Measurements from ENCODE around the gene GPC6.

The GPC6 gene

DNA sequence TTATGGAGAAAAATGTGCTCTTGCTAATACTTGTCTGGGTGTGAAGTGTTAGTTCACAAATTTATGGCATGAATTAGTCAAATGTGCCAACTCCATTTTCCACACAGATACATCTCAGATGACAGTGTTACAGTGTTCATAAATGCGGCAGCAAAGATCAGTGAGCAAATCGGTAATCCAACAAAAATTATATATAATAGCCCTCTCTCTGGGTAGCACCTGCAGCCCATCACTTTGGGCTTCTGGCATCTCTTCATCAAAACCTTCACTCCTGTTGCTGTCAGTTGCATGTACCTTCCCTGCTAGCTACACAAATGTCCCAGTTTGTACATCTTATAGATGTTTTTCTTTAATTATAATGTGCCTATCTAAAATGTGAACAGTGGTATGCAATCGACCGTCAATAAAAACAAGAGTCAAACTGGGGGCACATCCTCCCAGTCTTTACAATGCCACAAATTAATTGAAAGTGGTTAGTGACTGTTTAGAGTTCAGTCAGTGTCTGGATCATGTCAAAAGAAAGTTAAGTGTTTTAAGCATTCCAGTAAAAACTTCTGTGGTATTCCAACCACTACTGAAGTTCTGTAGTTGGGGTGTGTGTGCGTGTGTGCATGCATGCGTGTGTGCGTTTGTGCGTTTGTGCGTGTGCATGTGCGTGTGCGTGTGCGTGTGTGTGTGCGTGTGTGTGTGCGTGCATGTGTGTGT, 804.0 kb downstream of the GPC6 start:
- H3K9me2 ChIP-seq (replicated peaks; ENCODE audit: low read depth, low read length) = no peaks in the 10 kb centered on the region
- no peaks in the 10 kb centered on the region for H3K9me3 ChIP-seq (ENCODE audit: insufficient read depth, low read depth, low read length)
- no peaks in the 10 kb centered on the region for H4K20me1 ChIP-seq (ENCODE audit: insufficient read depth, low read length, poor library complexity, severe bottlenecking)
- H3K4me3 ChIP-seq (ENCODE audit: low read length, poor library complexity, severe bottlenecking) = no peak overlapping the region
- no peaks in the 10 kb centered on the region for H3K27me3 ChIP-seq (ENCODE audit: insufficient read depth, low read length, poor library complexity, severe bottlenecking)
- TF ChIP-seq, protein P1, sequence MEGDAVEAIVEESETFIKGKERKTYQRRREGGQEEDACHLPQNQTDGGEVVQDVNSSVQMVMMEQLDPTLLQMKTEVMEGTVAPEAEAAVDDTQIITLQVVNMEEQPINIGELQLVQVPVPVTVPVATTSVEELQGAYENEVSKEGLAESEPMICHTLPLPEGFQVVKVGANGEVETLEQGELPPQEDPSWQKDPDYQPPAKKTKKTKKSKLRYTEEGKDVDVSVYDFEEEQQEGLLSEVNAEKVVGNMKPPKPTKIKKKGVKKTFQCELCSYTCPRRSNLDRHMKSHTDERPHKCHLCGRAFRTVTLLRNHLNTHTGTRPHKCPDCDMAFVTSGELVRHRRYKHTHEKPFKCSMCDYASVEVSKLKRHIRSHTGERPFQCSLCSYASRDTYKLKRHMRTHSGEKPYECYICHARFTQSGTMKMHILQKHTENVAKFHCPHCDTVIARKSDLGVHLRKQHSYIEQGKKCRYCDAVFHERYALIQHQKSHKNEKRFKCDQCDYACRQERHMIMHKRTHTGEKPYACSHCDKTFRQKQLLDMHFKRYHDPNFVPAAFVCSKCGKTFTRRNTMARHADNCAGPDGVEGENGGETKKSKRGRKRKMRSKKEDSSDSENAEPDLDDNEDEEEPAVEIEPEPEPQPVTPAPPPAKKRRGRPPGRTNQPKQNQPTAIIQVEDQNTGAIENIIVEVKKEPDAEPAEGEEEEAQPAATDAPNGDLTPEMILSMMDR (conservative IDR thresholded peaks at IDR 0.05; ENCODE audit: low read length) = no peak
- no peak for TF ChIP-seq EZH2phosphoT487 (IDR thresholded peaks at IDR 0.05; ENCODE audit: borderline replicate concordance)
- H3K79me2 ChIP-seq (ENCODE audit: insufficient read depth, low read length) = no peaks in the 10 kb centered on the region
- H3K4me2 ChIP-seq (ENCODE audit: low read depth, low read length, poor library complexity, severe bottlenecking) = no peak overlapping the region
- no peaks in the 10 kb centered on the region for H3K4me1 ChIP-seq (ENCODE audit: insufficient read depth, low read length, poor library complexity, severe bottlenecking)
- H3K9ac ChIP-seq (ENCODE audit: low read depth, low read length, poor library complexity, severe bottlenecking) = no peak overlapping the region
- H3K36me3 ChIP-seq (ENCODE audit: insufficient read depth, low read length) = no peaks in the 10 kb centered on the region
- no peaks in the 10 kb centered on the region for H3F3A ChIP-seq (ENCODE audit: low read depth)
- H2AFZ ChIP-seq (ENCODE audit: low read length) = no peak overlapping the region

DNA sequence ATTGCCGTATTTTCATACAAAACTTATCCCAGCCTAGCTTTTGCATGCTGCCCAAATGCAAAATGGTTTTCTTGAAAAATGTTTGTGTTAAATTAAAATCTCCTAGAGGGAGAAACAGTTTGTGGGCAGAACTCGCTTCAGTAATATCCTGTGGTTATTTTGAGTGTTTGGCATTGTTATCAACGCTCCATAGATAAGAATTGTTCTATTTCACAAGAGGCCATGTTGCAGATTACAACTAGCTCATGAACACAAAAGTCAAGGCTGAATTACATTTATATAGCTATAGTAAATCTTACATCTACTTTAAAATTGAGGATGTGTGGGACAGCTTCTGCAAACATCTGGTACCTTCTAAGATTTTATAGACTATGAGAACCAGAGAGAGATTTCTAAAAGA, 805.0 kb downstream of the GPC6 start:
- Histone ChIP-seq H2AFZ (ENCODE audit: low read length) (no peak overlapping the region), H3K4me1 (ENCODE audit: insufficient read depth, low read length, poor library complexity, severe bottlenecking) (no peaks in the 10 kb centered on the region), H3K9me3 (ENCODE audit: insufficient read depth, low read depth, low read length) (no peaks in the 10 kb centered on the region), H3K9ac (ENCODE audit: low read depth, low read length, poor library complexity, severe bottlenecking) (no peak overlapping the region), H3K4me2 (ENCODE audit: low read depth, low read length, poor library complexity, severe bottlenecking) (no peak overlapping the region), H3K27me3 (ENCODE audit: insufficient read depth, low read length, poor library complexity, severe bottlenecking) (no peaks in the 10 kb centered on the region), H3K4me3 (ENCODE audit: low read length, poor library complexity, severe bottlenecking) (no peak overlapping the region), H3K79me2 (ENCODE audit: insufficient read depth, low read length) (no peaks in the 10 kb centered on the region), H3K36me3 (ENCODE audit: insufficient read depth, low read length) (no peaks in the 10 kb centered on the region), H3K9me2 (replicated peaks; ENCODE audit: low read depth, low read length) (no peaks in the 10 kb centered on the region), H4K20me1 (ENCODE audit: insufficient read depth, low read length, poor library complexity, severe bottlenecking) (no peaks in the 10 kb centered on the region), H3F3A (ENCODE audit: low read depth) (no peaks in the 10 kb centered on the region)
- TF ChIP-seq EZH2phosphoT487 (IDR thresholded peaks at IDR 0.05; ENCODE audit: borderline replicate concordance) = no peak
- TF ChIP-seq, protein P1 (conservative IDR thresholded peaks at IDR 0.05; ENCODE audit: low read length) = no peak

DNA sequence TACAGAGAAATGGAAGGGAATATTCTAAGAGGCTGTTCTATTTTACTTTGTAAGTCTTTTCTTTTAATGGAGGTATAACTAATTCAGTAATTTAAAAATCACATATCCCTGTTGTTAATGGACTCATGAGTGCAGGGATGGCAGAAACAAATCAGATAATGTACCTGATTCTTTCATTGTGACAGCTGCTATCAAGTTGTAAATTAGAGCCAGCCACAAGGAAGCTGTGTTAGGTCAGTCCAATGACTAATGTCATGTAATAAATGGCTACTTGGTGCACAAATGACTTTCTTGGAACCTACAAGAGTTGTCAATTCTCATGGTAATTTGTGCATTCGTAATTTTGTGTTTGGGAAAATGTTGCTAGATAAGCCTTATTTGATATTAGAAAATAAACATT, 806.5 kb downstream of the GPC6 start:
- no peak overlapping the region for H3K9ac ChIP-seq (ENCODE audit: low read depth, low read length, poor library complexity, severe bottlenecking)
- no peaks in the 10 kb centered on the region for H3K79me2 ChIP-seq (ENCODE audit: insufficient read depth, low read length)
- H3K4me1 ChIP-seq (ENCODE audit: insufficient read depth, low read length, poor library complexity, severe bottlenecking) = no peaks in the 10 kb centered on the region
- H3F3A ChIP-seq (ENCODE audit: low read depth) = no peaks in the 10 kb centered on the region
- no peak for TF ChIP-seq EZH2phosphoT487 (IDR thresholded peaks at IDR 0.05; ENCODE audit: borderline replicate concordance)
- TF ChIP-seq, protein P1 (conservative IDR thresholded peaks at IDR 0.05; ENCODE audit: low read length) = no peak
- no peaks in the 10 kb centered on the region for H3K27me3 ChIP-seq (ENCODE audit: insufficient read depth, low read length, poor library complexity, severe bottlenecking)
- H2AFZ ChIP-seq (ENCODE audit: low read length) = no peak overlapping the region
- no peaks in the 10 kb centered on the region for H4K20me1 ChIP-seq (ENCODE audit: insufficient read depth, low read length, poor library complexity, severe bottlenecking)
- no peaks in the 10 kb centered on the region for H3K9me2 ChIP-seq (replicated peaks; ENCODE audit: low read depth, low read length)
- no peak overlapping the region for H3K4me2 ChIP-seq (ENCODE audit: low read depth, low read length, poor library complexity, severe bottlenecking)
- H3K9me3 ChIP-seq (ENCODE audit: insufficient read depth, low read depth, low read length) = no peaks in the 10 kb centered on the region
- no peaks in the 10 kb centered on the region for H3K36me3 ChIP-seq (ENCODE audit: insufficient read depth, low read length)
- H3K4me3 ChIP-seq (ENCODE audit: low read length, poor library complexity, severe bottlenecking) = no peak overlapping the region
